Stomach (tissue), 4 donors: ENCODE measurements around the gene LRCH4.

ENCODE experiments used
- CTCF ChIP-seq, 7 experiments: fragments of 450-650 bp in 4 of 7; fragments of 200-600 bp in 3 of 7; sonication (generic) in 3 of 7; IDR thresholded peaks; one replicate each; pipeline ENCODE4 v1.5.1; 2016 to 2019; ENCODE audit warnings: antibody characterized with exemption in 7 of 7, control low read depth in 2 of 7, mild to moderate bottlenecking in 1 of 7
- EP300 ChIP-seq: sonication (generic); formaldehyde crosslinking; IDR thresholded peaks from one replicate; pipeline ENCODE4 v1.6.1; 2017; ENCODE audit warnings: antibody characterized with exemption
- POLR2AphosphoS5 ChIP-seq, 3 donors: sonication (generic); formaldehyde crosslinking; IDR thresholded peaks; one replicate each; pipeline ENCODE4 v1.6.1; 2016; ENCODE audit warnings: antibody characterized with exemption in 3 of 3

DNA sequence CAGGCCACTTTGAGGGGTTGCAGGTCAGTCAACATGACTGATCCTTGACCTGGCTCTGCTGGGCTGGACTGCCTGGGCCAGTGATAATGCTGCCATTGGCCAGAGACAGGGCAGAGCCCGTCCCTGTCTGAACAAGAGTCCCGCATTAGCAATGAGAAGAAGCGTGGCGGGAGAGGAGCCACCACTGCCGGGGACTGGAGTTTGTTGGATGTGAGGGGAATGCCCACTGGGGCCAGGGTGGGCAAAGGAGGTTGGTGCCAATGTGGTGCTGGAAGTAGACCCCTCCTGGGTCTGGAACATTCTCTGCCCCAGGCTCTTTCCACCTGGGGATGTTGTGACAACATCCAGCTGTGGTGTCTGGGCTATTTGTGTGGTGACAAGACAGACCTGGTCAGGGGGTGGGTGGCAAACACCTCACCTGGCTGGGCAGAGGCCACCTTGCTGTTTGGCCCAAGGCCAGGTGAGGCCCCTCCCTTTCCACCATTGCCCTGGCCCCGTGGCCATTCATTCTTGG, 19.9 kb downstream of the LRCH4 start:
- TF ChIP-seq POLR2AphosphoS5 (IDR thresholded peaks at IDR 0.05) (no peak), CTCF (IDR thresholded peaks at IDR 0.05) (no peak), EP300 (no peak)
